Naive B cell (primary cell): Measurements from ENCODE around the gene POLN. TPM values are rescaled to one million over a fixed set of nuclear protein-coding genes. Genes with fewer than 3 reads are reported as not detected.

ENCODE experiments used
- ATAC-seq, 2 donors: fragments of 150-1000 bp; cut with Tn5 transposase; 2 replicates each; pipeline ENCODE4 v1.10.0; 2021; ENCODE audit warnings: low read depth in 2 of 2, mild to moderate bottlenecking in 2 of 2, moderate library complexity in 2 of 2
- DNase-seq: peaks from one replicate; pipeline ENCODE4 v3.0.0; 2022
- H3K27ac Mint-ChIP-seq, 6 donors: one replicate each; pipeline ENCODE4 v1.8.0; 2020 to 2022; ENCODE audit warnings: mild to moderate bottlenecking in 6 of 6, mixed read lengths in 6 of 6, moderate library complexity in 5 of 6, inconsistent platforms in 2 of 6
- H3K27me3 Mint-ChIP-seq, 3 donors: one replicate each; pipeline ENCODE4 v1.8.0; 2021 to 2022; ENCODE audit warnings: mixed read lengths in 3 of 3, mild to moderate bottlenecking in 1 of 3
- H3K36me3 Mint-ChIP-seq, 2 donors: one replicate each; pipeline ENCODE4 v1.8.0; 2020 to 2022; ENCODE audit warnings: mixed read lengths in 2 of 2, inconsistent platforms in 1 of 2, mild to moderate bottlenecking in 1 of 2
- H3K4me1 Mint-ChIP-seq, 3 donors: one replicate each; pipeline ENCODE4 v1.8.0; 2020 to 2022; ENCODE audit warnings: mixed read lengths in 3 of 3, inconsistent platforms in 1 of 3, mild to moderate bottlenecking in 1 of 3, moderate library complexity in 1 of 3
- H3K4me3 Mint-ChIP-seq, 8 donors: one replicate each; pipeline ENCODE4 v1.8.0; 2020 to 2022; ENCODE audit warnings: mild to moderate bottlenecking in 8 of 8, mixed read lengths in 8 of 8, moderate library complexity in 8 of 8, inconsistent platforms in 2 of 8
- H3K9me3 Mint-ChIP-seq, 7 donors: one replicate each; pipeline ENCODE4 v1.8.0; 2020 to 2022; ENCODE audit warnings: mixed read lengths in 7 of 7, mild to moderate bottlenecking in 5 of 7, inconsistent platforms in 2 of 7, moderate library complexity in 1 of 7
- polyA plus RNA-seq, 6 donors: library from polyadenylated mRNA; unstranded; fragments of 300-500 nt; fragmentation: Illumina TruSeq; gene quantifications; one replicate each; pipeline ENCODE4 v1.2.3, GENCODE V29; 2021; ENCODE audit warnings: low read depth in 6 of 6

POLN gene
- polyA plus RNA-seq, 6 donors from 2014 or later = 0.62 to 0.79 (median 0.71) TPM; not detected in 2

- Mint-ChIP-seq H3K4me1 (no peaks in the 10 kb centered on the region), H3K9me3 (peaks cover 4 to 12% (median 6%) of the 10 kb centered on the region in 7 donors), H3K27ac (no peak overlapping the region), H3K36me3 (peaks cover 0 to 8% of the 10 kb centered on the region in 2 donors), H3K27me3 (peaks cover 0 to 10% (median 5%) of the 10 kb centered on the region in 3 donors), H3K4me3 (no peak overlapping the region)
- ATAC-seq (no peak), DNase-seq (no peak)
These were observed 86.7 kb downstream of the POLN start for GRCh38 chr4:2155246-2155645.

DNA sequence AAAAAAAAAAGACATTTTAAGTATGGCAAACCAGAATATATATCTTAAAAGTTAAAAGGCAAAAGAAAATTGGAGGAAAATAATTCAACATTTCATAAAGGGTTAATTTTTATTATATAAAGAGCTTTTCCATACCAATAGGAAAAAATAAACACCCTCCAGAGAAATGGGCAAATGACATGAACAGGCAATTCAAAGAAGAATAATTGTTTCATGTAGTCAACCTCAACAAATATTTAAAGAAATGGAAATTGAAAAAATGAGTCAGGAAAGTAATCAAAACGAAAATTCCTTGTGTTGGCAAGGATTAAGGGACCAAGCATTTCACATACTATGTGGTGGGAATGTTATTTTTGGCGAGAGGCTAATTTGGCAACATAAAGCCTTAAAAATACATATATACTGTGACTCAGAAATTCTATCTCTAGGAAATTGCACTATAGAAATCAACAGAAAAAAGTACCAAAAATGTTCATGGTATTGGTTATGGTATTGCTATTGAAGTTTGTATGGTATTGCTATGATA, 87.6 kb downstream of the POLN start:
- DNase-seq (no peak), ATAC-seq (no peak)
- Mint-ChIP-seq H3K36me3 (peaks cover 0 to 8% of the 10 kb centered on the region in 2 donors), H3K27me3 (peaks cover 0 to 10% (median 5%) of the 10 kb centered on the region in 3 donors), H3K9me3 (peaks cover 4 to 12% (median 6%) of the 10 kb centered on the region in 7 donors), H3K4me1 (no peaks in the 10 kb centered on the region), H3K27ac (no peak overlapping the region), H3K4me3 (no peak overlapping the region)

GRCh38 chr4:2151544-2151943, 90.4 kb downstream of the POLN start:
- Mint-ChIP-seq H3K9me3 (peaks cover 4 to 12% (median 6%) of the 10 kb centered on the region in 7 donors), H3K4me3 (no peak overlapping the region), H3K27ac (no peak overlapping the region), H3K27me3 (peaks cover 0 to 14% (median 5%) of the 10 kb centered on the region in 3 donors), H3K4me1 (no peaks in the 10 kb centered on the region), H3K36me3 (peaks cover 0 to 8% of the 10 kb centered on the region in 2 donors)
- ATAC-seq (no peak), DNase-seq (no peak)

GRCh38 chr4:2150076-2150475, 91.8 kb downstream of the POLN start:
- peaks cover 0 to 8% of the 10 kb centered on the region in 2 donors for H3K36me3 Mint-ChIP-seq
- no peak for DNase-seq
- no peak overlapping the region for H3K27ac Mint-ChIP-seq
- H3K4me3 Mint-ChIP-seq = no peak overlapping the region
- peaks cover 0 to 14% (median 5%) of the 10 kb centered on the region in 3 donors for H3K27me3 Mint-ChIP-seq
- ATAC-seq = no peak
- peaks cover 0 to 12% (median 4%) of the 10 kb centered on the region in 7 donors for H3K9me3 Mint-ChIP-seq
- no peaks in the 10 kb centered on the region for H3K4me1 Mint-ChIP-seq

GRCh38 chr4:2142630-2143427, 99.1 kb downstream of the POLN start:
- H3K9me3 Mint-ChIP-seq = no peaks in the 10 kb centered on the region
- no peaks in the 10 kb centered on the region for H3K4me1 Mint-ChIP-seq
- peaks cover 0 to 16% (median 2%) of the 10 kb centered on the region in 3 donors for H3K27me3 Mint-ChIP-seq
- H3K36me3 Mint-ChIP-seq = no peaks in the 10 kb centered on the region
- ATAC-seq (no peak), DNase-seq (no peak)
- no peak overlapping the region for H3K27ac Mint-ChIP-seq
- H3K4me3 Mint-ChIP-seq = no peak overlapping the region

- no peaks in the 10 kb centered on the region for H3K36me3 Mint-ChIP-seq
- H3K4me1 Mint-ChIP-seq = no peaks in the 10 kb centered on the region
- ATAC-seq (no peak), DNase-seq (no peak)
- H3K27ac Mint-ChIP-seq = no peak overlapping the region
- no peaks in the 10 kb centered on the region for H3K9me3 Mint-ChIP-seq
- no peak overlapping the region for H3K4me3 Mint-ChIP-seq
- peaks cover 4 to 16% (median 9%) of the 10 kb centered on the region in 3 donors for H3K27me3 Mint-ChIP-seq
These were observed 100.0 kb downstream of the POLN start for GRCh38 chr4:2141762-2142451.

DNA sequence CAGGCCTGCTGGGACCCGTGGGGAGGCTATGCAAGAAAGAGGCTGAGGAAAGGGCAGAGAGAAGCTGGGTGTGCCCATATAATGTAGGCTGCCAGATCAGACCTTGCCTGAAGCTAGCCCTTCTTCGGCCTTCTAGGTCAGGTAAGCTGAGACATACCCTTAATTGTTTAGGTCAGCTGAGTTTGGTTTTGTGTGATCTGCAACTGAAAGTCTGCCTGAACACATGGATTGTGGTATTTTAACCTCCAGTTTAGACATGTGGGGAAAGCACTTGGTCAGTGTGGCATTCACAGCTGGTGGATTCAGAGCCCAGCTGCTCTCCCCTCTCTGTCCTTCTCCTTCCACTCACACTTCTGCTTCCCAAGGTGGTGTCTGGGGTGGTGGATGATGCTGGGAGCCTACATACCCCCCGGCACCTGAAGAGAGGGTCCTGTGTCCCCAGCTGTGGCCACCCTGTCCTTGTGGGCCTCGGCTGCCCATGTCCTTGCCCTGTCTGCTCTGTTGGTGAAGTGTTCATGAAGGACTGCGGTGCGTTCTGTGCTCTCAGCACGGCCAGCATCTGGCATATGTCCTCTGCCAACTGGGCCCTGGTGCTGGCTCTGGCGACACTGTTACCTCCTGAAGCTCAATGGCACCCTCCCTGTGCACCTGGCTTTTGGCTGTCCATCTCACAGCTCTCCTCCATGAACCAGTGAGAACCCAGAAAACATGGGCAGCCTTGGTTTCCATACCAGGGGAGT, 100.7 kb downstream of the POLN start:
- H3K9me3 Mint-ChIP-seq = no peaks in the 10 kb centered on the region
- DNase-seq (no peak), ATAC-seq (no peak)
- no peaks in the 10 kb centered on the region for H3K4me1 Mint-ChIP-seq
- no peak overlapping the region for H3K27ac Mint-ChIP-seq
- no peaks in the 10 kb centered on the region for H3K36me3 Mint-ChIP-seq
- H3K4me3 Mint-ChIP-seq = no peak overlapping the region
- H3K27me3 Mint-ChIP-seq = peaks cover 4 to 16% (median 9%) of the 10 kb centered on the region in 3 donors

DNA sequence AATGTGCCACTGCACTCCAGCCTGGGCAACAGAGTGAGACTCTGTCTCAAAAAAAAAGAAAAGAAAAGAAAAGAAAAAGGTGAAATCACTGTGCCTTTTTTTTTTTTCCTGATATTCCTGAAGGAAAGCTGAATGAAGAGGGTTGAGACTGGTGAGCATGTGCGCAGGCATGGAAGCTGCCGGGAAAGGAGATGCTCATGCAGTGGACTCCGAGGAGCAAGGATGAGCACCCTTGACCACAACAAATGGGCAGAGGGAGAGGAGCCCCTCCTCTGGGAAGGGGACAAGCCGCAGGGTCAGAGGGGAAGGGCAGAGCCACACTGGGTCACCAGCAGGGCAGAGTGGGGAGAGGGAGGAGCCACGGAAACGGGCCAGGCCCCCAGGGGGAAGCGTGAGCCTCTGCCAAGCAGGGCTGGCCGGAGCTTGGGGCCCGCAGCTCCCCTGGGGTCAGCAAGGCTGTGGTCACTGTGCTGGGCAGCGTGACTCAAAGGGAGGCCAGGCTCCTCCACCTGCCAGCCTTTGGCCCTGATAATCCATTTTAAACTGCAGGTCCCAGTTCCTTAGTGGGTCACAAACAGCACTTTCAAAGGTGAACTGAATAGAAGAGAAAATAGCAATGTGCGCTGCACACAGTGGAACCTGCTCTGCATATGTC, 102.9 kb downstream of the POLN start:
- no peak overlapping the region for H3K27ac Mint-ChIP-seq
- H3K9me3 Mint-ChIP-seq = peaks cover 0 to 1% (median 0%) of the 10 kb centered on the region in 7 donors

GRCh38 chr4:2136726-2137125, 105.2 kb downstream of the POLN start:
- H3K9me3 Mint-ChIP-seq = peaks cover 5 to 24% (median 11%) of the 10 kb centered on the region in 7 donors
- no peak overlapping the region for H3K27ac Mint-ChIP-seq
- no peaks in the 10 kb centered on the region for H3K4me1 Mint-ChIP-seq
- DNase-seq (no peak), ATAC-seq (no peak)
- H3K4me3 Mint-ChIP-seq = no peak overlapping the region
- peaks cover 0 to 7% of the 10 kb centered on the region in 2 donors for H3K36me3 Mint-ChIP-seq
- peaks cover 14 to 27% (median 23%) of the 10 kb centered on the region in 3 donors for H3K27me3 Mint-ChIP-seq

More for the DNA sequence above, 102.9 kb downstream of the POLN start:
- Mint-ChIP-seq H3K4me1 (no peaks in the 10 kb centered on the region), H3K36me3 (no peaks in the 10 kb centered on the region), H3K4me3 (no peak overlapping the region), H3K27me3 (peaks cover 14 to 26% (median 23%) of the 10 kb centered on the region in 3 donors)
- DNase-seq (no peak), ATAC-seq (no peak)

DNA sequence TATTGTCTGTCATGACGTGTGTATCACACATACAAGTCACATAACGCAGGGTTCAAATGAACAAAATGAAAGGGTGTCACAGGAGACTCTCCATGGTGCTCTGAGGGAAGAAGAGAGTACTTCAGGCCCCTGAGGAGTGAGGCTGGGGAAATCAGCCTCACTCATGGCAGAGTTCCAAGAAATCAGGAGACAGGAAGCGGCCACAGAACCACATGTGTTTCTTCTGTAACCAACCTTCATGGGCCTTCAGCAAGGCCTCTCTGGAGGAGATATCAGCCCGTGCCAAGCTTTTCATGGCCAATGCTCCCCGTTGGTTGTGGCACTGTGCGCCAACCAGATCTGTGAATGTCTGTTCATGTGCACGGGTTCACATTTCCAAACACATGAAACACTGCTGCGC, 106.8 kb downstream of the POLN start:
- Mint-ChIP-seq H3K4me1 (no peaks in the 10 kb centered on the region), H3K4me3 (no peak overlapping the region), H3K36me3 (peaks cover 0 to 11% of the 10 kb centered on the region in 2 donors), H3K27ac (peak overlapping the region in 1 of 6 donors; percentile 6), H3K9me3 (peaks cover 9 to 33% (median 16%) of the 10 kb centered on the region in 7 donors), H3K27me3 (peaks cover 14 to 27% (median 23%) of the 10 kb centered on the region in 3 donors)
- no peak for DNase-seq
- ATAC-seq = no peak

- Mint-ChIP-seq H3K9me3 (peaks cover 9 to 33% (median 16%) of the 10 kb centered on the region in 7 donors), H3K4me1 (no peaks in the 10 kb centered on the region), H3K27me3 (peaks cover 10 to 24% (median 17%) of the 10 kb centered on the region in 3 donors), H3K36me3 (peaks cover 0 to 11% of the 10 kb centered on the region in 2 donors), H3K27ac (no peak overlapping the region), H3K4me3 (no peak overlapping the region)
- DNase-seq (no peak), ATAC-seq (no peak)
These were observed 109.5 kb downstream of the POLN start for GRCh38 chr4:2132438-2132837.

GRCh38 chr4:2127609-2128332, 114.2 kb downstream of the POLN start:
- peaks cover 0 to 11% of the 10 kb centered on the region in 2 donors for H3K36me3 Mint-ChIP-seq
- H3K9me3 Mint-ChIP-seq = peaks cover 5 to 22% (median 15%) of the 10 kb centered on the region in 7 donors
- H3K27ac Mint-ChIP-seq = no peak overlapping the region
- ATAC-seq = no peak
- no peak for DNase-seq
- peaks cover 4 to 39% (median 17%) of the 10 kb centered on the region in 3 donors for H3K27me3 Mint-ChIP-seq
- H3K4me1 Mint-ChIP-seq = no peaks in the 10 kb centered on the region
- H3K4me3 Mint-ChIP-seq = no peak overlapping the region
